GM18517 (cell line): ENCODE data around the gene CALML4.
"Not testable (repeated sequence)": the region's sequence is repeated elsewhere in the genome, so short reads cannot be mapped to it uniquely, and the experiment has no call there.

ENCODE experiments used
- ATAC-seq: cut with Tn5 transposase; IDR thresholded peaks from one replicate; pipeline ENCODE4 v1.9.1; 2021; ENCODE audit warnings: mild to moderate bottlenecking, moderate library complexity; ENCODE audit not compliant: unreplicated experiment

Gene CALML4

GRCh38 chr15:68209272-68209671 lies 4.1 kb upstream of the CALML4 start:
- no peak for ATAC-seq

DNA sequence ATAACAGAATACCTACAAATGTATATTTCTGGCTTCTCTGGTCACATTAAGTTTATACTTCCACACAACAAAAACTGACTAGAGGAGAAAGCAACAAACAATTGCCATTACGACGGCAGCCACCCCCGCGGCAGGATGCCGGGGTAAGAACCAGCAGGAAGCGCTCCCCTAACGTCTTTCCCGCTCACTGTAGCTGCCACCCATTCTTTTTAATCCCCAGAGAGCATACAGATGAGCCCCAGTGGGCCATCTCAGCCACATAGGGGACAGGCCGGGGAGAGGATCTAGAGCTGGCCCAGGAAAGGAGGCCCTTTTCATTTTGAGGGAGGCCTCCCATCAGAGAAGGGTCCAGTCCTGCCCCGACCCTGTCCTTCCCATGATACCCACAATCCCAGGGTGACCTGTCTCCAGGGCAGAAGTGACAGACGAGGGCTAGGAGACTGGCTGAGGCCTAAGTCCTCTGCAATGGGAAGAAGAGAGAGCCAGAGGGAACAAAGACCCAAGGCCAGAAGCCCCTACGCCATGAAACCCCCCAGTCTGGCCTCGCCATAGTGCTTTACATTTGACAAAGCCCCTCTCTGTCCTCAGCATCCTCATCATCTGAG lies 3.6 kb upstream of the CALML4 start:
- ATAC-seq: no peak

DNA sequence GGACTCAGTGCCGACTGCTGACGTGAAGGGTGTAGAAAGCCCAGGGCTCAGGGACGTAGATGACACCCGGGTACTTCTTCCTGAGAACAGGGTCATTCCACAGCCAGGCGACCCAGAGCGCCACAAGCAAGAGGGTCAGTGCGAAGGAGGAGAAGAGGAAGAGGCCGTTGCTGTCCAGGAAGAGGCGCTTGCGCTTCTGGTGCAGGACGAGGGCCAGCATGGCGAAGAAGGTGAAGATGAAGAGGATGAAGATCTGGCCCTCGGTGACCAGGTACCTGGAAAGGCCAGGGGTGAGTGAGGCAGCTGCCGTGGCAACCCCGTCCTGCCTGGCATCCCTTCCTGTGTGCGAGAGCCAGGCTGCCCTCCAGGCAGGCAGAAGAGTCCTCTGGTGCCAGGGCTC lies 3.0 kb upstream of the CALML4 start:
- no peak for ATAC-seq

GRCh38 chr15:68207176-68207935 lies 2.2 kb upstream of the CALML4 start:
- ATAC-seq: no peak

- no peak for ATAC-seq
These were observed 1.6 kb upstream of the CALML4 start for GRCh38 chr15:68206711-68207151.

- no peak for ATAC-seq
These were observed 915 bp upstream of the CALML4 start for GRCh38 chr15:68205954-68206539.

GRCh38 chr15:68205558-68205944 lies 419 bp upstream of the CALML4 start:
- ATAC-seq: no peak

- ATAC-seq: no peak
These were observed 771 bp downstream of the CALML4 start for GRCh38 chr15:68204361-68204760.

GRCh38 chr15:68203956-68204355 lies 1.2 kb downstream of the CALML4 start:
- ATAC-seq: no peak

DNA sequence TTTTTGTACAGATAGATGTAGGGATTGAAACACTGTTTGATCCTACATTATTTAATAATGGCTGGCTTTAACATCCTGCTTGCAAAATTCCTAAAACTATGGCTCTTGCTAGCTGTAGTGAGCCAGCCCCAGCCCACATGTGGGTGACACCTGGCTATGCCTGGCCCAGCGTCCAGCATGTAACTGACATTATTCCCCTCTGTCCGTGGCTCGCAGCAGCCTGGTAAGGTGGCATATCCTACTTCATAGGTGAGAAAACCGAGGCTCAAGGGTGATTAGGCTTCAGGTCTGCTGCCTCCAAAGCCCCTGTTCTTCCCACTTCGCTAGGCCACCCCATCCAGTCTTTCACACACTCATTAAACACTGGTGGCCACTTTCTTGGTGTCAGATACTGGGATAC lies 1.6 kb downstream of the CALML4 start:
- ATAC-seq: no peak

GRCh38 chr15:68202994-68203393 lies 2.1 kb downstream of the CALML4 start:
- not testable (repeated sequence) for ATAC-seq

GRCh38 chr15:68201879-68202261 lies 3.3 kb downstream of the CALML4 start:
- ATAC-seq: no peak

- no peak for ATAC-seq
These were observed 3.8 kb downstream of the CALML4 start for GRCh38 chr15:68201153-68201878.

DNA sequence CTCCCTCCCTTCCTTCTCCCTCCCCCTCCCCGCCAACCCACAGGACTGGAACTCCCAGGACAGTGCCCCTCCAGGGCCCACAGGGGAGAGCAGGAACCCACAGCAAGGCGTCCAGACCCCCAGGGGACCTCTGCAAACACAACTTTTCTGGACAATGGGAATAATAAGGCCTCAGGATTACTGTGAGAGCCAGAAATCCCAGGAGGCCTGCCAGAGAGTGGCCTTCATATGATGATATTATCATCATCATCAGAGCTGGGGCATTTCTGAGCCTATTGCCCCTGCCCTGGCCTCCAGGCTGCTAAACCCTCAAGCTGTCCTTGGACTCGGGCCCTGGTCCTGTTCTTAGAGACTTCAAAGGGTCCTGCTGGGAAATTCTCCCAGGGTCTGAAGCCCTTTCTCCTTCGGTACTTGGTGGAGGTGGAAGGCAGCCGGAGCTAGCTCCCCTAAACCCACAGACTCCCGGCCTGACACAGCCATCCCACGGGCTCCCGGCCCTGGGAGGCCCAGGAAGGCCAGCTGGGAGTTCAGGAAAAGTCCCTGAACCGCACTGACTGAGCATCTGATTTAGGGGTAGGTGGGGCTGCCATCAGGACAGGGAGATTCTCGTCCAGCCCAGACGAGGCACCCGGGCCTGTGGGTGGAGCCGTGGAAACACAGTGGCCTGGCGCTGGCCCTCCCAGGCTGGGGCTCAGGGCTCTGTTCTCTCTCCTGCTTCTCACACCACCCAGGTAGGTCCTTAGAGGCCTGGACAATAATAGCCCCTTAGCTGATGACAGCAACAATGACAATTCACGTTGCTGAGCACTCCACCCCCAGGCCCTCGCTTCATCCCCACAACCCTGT lies 4.9 kb downstream of the CALML4 start:
- no peak for ATAC-seq

DNA sequence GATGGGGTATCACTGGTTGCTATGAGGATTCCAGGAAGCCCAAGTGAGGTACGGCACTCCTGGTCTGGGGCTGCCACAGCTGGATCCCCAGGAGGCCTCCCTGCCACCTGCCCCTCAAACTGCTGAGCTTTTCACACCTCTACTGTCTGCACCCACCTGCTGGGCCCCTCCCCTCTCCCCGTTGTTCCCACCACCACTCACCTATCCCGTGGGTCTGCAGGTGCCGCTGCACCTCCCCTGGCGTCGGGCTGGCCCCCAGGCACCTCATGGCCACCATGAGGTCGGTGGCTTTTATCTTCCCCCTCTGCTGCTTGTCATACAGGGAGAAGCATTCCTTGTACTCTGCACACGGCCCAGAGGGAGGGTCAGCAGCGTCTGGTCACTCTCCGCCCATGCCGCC lies 5.8 kb downstream of the CALML4 start:
- no peak for ATAC-seq

DNA sequence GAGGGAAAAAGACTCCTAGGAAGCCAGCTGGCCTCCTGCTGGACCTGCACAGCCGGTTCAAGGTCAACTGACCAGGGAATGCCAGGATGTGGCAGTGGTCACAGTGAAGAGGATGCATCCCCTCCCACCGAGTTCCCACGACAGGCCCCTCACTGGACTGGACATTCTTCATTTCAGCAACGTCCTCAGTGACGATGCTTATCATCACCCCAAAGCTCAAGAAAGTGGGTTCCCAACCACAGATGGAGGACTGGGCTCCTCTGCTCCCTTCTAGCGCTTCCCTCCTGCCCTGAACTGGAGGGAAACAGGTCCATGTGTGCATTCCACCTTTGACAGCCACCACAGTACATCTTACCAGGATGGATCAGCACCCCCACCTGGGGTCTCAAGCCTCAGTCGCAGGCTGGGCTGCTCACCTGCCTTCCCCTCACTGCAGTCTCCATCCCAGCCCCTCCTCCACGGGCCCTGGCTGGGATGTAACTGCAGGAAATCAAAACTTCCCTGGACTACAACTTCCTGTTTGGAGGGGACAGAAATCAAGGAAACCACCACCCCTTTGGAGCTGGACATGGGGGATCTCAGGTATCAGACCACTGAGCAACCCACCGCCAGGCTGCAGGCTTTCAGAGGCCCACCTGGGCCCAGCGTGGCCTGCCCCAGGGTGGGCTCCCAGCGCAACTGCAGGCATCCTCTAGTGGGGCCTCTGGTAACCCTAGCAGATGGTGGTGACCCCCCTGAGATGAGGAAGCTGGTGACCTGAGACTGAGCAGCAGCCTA lies 7.3 kb downstream of the CALML4 start:
- ATAC-seq: no peak

- ATAC-seq: no peak
These were observed 8.0 kb downstream of the CALML4 start for GRCh38 chr15:68197170-68197492.

DNA sequence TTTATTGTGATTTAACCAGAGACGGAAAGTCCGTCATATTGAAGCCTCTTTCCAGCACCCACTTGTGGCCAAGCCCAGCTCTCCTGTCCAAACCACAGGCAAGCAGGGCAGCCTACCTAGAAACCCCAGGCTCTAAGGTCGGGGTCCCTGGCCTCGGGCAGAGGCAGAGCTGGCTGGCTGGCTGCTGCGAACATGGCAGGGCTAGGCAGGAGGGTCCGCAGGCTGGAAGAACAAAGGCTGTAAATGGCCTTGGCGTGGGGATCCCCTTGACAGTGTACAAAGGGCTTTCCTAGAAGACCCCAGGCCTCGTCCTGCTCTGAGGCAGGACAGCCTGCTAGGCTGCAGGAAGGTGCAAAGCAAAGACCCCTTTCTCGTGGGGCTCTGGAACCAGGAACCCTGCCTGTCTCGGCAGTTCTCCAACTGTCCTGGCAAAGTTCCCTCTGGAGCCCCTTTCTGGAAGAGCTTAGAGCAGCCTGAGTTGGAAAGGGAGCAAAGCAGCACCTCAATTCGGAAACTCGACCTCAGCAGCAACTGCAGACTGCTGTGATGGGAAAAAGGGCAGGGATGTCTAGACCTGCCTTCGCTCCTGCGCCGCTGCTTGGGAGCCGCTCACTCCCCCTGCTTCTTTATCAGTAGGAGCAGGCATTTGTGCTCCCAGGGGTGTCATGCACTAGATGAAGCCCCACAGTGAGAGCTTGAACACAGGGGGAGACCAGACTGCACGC lies 8.5 kb downstream of the CALML4 start:
- ATAC-seq: no peak

GRCh38 chr15:68195336-68196112 lies 9.6 kb downstream of the CALML4 start:
- no peak for ATAC-seq
